EL (cell line): ENCODE results near the gene SLC35A5.

ENCODE experiments used
- DNase-seq: peaks from one replicate; pipeline ENCODE4 v3.0.0-alpha.2; 2016

The SLC35A5 gene

DNA sequence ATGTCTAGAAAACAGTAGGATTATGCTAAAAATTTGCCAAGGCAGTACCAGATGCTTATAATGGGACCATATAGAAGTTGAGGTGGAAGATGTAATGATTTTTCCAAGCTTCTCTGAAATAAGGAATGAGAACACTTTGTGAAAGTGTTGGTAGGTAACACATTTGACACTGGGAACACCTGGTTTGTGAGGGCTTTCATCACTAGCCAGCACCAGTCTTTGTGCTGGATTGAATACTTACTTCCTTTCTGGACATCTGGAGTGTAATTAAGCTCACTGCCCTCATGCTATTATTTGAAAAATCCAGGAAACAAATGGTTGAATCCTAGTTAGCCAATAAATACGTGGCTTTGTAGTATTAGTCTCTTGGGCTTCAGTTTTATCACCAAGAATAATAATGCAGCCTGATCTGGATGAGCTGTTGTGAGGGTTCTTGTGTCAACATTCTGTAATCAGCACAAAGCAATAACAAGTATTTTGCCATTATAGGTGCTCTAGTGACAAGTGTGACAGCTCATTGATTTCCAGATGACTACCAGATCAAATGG is 66.1 kb downstream of the SLC35A5 start:
- DNase-seq, result no peak

DNA sequence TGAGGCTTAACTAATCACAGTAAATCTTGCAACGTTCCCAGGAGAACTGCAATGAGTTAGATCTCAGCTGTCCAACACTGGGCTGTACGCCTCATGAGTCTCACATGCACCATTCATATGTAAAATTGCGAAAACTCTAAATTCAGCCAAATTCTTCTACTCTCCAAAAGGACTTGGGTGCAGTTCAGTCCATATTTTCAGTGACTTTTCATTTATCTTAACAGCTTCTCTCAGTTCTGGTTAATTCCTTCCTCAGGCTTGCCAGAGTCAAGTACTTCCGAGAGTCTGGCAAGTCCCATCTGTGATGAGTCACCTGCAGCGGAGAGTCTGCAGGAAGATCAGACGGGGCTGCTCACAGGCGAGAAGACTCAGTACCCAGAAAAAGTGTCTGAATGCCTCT is 67.6 kb downstream of the SLC35A5 start:
- DNase-seq, result peak; percentile 83

DNA sequence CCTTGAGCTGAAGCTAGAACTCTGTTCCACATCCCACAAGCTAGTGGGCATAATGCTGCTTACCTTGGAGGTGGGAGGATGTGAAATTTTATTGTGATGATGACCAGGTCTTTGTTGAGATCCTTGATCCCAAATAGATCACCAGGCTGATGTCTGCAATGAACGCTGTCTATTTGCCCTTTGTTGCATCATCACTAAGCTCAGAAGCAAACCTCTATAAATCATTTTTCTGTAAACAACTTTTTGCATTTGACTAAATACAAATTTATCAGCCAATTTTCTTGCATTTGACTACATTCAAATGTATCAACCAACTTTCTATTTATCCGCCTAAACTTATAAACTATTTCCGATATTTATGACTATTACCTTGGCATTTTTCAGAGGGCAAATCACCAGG is 69.4 kb downstream of the SLC35A5 start:
- no peak for DNase-seq

DNA sequence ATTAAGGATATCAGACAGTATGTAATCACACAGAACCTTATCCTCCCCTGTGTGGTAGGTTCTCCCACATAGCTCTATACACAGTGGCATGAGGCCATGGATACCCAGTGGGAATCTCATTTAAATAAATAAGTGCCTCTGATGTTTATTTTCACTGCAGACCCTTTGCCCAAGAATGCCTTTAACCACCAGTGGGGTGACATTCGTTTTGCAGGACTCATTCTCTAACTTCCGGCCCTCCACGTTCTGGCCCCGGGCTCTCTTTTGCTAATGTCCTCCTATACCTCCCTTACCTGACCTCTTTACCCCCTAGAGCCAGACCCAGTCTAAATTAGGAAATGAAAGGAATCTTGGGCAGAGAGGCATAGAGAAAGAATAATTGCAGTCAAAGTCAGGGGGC is 70.8 kb downstream of the SLC35A5 start:
- no peak for DNase-seq

DNA sequence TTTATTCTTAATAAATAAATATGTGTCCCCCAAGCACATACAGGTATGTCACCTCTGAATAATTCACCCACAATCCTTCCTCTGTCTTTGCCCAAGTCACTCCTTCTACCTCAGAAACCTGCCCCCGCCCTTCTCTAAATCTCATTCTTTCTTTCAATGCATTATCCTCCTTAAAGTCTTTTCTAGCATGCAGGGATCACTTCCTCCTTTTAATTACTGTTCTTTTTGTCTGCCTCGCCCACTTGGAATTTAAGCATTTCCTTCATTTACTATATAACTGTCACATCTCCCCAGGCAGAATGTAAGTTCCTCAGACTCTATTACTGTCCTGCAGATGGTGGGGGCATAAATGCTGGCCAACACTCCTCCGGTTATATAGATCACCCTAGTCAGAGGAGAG is 71.3 kb downstream of the SLC35A5 start:
- DNase-seq, result peak; percentile 40

DNA sequence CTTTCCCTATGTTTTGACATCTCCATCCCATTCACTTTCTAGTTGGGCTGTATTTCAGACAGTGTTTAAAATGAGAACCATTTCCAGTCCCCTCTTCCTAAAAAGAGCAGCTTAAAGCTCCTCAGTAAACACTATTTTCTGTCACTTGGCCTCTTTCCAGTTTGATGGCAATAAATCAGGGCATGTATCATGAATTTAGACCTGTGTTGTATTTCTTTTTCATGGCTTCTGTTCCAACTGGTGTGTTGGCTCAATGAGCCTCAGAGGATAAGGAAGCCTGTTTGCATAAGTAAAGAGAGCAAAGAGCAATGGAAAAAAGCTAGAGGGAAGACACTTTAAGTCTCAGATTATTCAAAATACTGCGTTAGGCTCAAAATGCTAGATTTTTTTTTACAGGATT is 71.9 kb downstream of the SLC35A5 start:
- DNase-seq, result no peak

DNA sequence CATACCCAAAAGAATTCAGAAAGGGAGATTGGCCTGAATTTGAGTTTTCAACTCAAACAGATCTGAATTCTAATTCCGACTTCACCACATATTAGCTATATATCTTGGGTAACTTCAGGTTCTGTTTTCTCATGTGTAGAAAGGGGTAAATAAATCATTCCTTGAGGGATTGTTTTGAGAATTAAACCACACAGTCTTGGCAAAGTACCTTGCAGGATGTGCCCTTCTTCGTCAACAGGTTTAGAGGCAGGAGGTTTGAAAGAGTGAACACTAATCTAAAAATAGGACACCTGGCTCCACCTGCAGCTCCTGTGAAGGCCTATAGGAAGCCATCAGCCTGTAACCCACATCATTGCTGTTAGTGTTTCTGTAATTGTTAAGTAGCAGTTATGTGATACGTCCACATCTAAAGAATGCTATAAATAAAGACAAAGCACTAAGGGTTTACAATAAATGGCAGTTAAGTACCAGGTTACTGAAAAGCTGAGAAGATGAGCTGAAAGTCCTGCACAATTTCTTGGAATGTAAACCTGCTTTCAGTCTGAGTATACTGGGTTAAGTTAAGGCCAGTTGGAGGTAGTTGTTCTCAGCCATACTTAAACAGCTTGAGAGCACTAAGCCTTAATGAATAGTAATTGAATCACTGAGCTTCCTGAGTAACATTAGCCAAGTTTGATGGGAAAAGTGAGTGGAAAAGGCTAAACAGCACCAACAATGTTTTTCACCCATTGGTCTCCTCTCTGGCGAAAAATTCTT is 73.1 kb downstream of the SLC35A5 start:
- no peak for DNase-seq
